Hepatocyte (in vitro differentiated cells): ENCODE measurements around the gene APOOL.

Experiments
- CTCF ChIP-seq: fragments of 200-600 bp; sonication (generic); IDR thresholded peaks from 2 replicates; pipeline ENCODE4 v1.5.1; 2016; ENCODE audit warnings: antibody characterized with exemption, mild to moderate bottlenecking; ENCODE audit not compliant: poor library complexity
- EZH2 ChIP-seq: fragments of 200-600 bp; sonication (generic); IDR thresholded peaks from 2 replicates; pipeline ENCODE4 v1.6.1; 2016; ENCODE audit warnings: antibody characterized with exemption, mild to moderate bottlenecking, borderline replicate concordance
- EZH2phosphoT487 ChIP-seq: fragments of 200-600 bp; sonication (generic); IDR thresholded peaks from one replicate; pipeline ENCODE4 v1.6.1; 2018; ENCODE audit warnings: antibody characterized with exemption, mild to moderate bottlenecking, low read depth, moderate library complexity; ENCODE audit not compliant: unreplicated experiment, severe bottlenecking

DNA sequence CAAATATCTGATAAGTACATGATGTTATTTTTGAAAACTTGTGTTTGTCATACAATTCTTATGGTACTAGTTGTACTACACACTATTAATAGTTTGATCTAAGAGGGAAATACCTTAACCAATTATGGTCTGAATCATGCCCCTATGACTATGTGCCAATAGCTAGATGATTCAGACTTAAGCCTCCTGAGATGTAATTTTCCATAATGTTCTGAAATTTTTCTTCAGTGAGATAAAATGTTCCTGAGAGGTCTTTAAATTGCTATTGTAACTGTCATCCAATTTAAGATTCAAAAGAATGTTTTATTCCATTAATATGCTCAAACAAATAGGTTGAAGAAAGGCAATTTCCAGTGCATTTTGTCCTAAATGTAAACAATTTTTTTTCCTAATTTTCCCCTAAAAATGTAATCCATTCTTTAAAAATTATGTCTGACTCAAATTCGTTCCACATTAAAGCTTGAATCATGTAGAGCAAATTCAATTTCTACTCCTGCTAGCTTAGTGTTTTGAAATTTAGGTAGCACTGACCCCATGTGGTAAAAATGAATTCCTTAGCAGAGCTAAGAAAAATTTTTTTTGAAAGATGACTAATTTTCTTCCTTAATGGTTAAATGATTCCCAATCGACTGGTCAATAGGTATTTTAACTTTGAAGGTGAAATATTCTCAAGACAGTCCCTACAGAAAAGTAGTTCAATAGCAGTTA lies 49.1 kb downstream of the APOOL start:
- TF ChIP-seq CTCF (peak; percentile 39), EZH2 (no peak), EZH2phosphoT487 (no peak)
